KOPT-K1 (cell line): Measurements from ENCODE around the gene APMAP.

Experiments used
- H3K27ac ChIP-seq: fragments of 200-600 bp; sonication (generic); 2 replicates; pipeline ENCODE4 v1.5.1; 2016; ENCODE audit warnings: antibody characterized with exemption, mild to moderate bottlenecking, low read depth, low read length; ENCODE audit not compliant: poor library complexity, severe bottlenecking
- H3K36me3 ChIP-seq: fragments of 200-600 bp; sonication (generic); 2 replicates; pipeline ENCODE4 v1.5.1; 2017; ENCODE audit warnings: antibody characterized with exemption, mild to moderate bottlenecking, low read length, moderate library complexity; ENCODE audit not compliant: insufficient read depth
- H3K9me3 ChIP-seq: fragments of 200-600 bp; sonication (generic); 2 replicates; pipeline ENCODE4 v1.5.1; 2017; ENCODE audit warnings: antibody characterized with exemption, low read length, mild to moderate bottlenecking; ENCODE audit not compliant: insufficient read depth, poor library complexity, severe bottlenecking

Gene APMAP

GRCh38 chr20:24977336-24977735 is 15.2 kb downstream of the APMAP start:
- peaks cover 87% of the 10 kb centered on the region for H3K36me3 ChIP-seq
- H3K9me3 ChIP-seq = peaks cover 39% of the 10 kb centered on the region
- no peak overlapping the region for H3K27ac ChIP-seq

- Histone ChIP-seq H3K36me3 (peaks cover 87% of the 10 kb centered on the region), H3K9me3 (peaks cover 25% of the 10 kb centered on the region), H3K27ac (no peak overlapping the region)
These were observed 20.2 kb downstream of the APMAP start for GRCh38 chr20:24972341-24972740.

- peaks cover 17% of the 10 kb centered on the region for H3K9me3 ChIP-seq
These were observed 21.0 kb downstream of the APMAP start for GRCh38 chr20:24971376-24972101.

GRCh38 chr20:24970754-24971153 is 21.8 kb downstream of the APMAP start:
- H3K36me3 ChIP-seq = peaks cover 87% of the 10 kb centered on the region
- H3K9me3 ChIP-seq = peaks cover 9% of the 10 kb centered on the region
- no peak overlapping the region for H3K27ac ChIP-seq

More at GRCh38 chr20:24971376-24972101, 21.0 kb downstream of the APMAP start:
- H3K36me3 ChIP-seq = peaks cover 87% of the 10 kb centered on the region
- H3K27ac ChIP-seq = no peak overlapping the region

GRCh38 chr20:24970030-24970553 is 22.5 kb downstream of the APMAP start:
- peaks cover 89% of the 10 kb centered on the region for H3K36me3 ChIP-seq
- H3K27ac ChIP-seq = no peak overlapping the region
- H3K9me3 ChIP-seq = peaks cover 2% of the 10 kb centered on the region

GRCh38 chr20:24969186-24970029 is 23.1 kb downstream of the APMAP start:
- no peak overlapping the region for H3K27ac ChIP-seq
- H3K36me3 ChIP-seq = peaks cover 96% of the 10 kb centered on the region

GRCh38 chr20:24968278-24968800 is 24.2 kb downstream of the APMAP start:
- Histone ChIP-seq H3K9me3 (no peaks in the 10 kb centered on the region), H3K36me3 (peaks cover 99% of the 10 kb centered on the region), H3K27ac (no peak overlapping the region)

More at GRCh38 chr20:24969186-24970029, 23.1 kb downstream of the APMAP start:
- no peaks in the 10 kb centered on the region for H3K9me3 ChIP-seq

- H3K27ac ChIP-seq = no peak overlapping the region
- no peaks in the 10 kb centered on the region for H3K9me3 ChIP-seq
- peaks cover 99% of the 10 kb centered on the region for H3K36me3 ChIP-seq
These were observed 26.1 kb downstream of the APMAP start for GRCh38 chr20:24966317-24967012.

- H3K36me3 ChIP-seq = peaks cover 98% of the 10 kb centered on the region
- no peaks in the 10 kb centered on the region for H3K9me3 ChIP-seq
- H3K27ac ChIP-seq = no peak overlapping the region
These were observed 27.3 kb downstream of the APMAP start for GRCh38 chr20:24965065-24965919.

- no peak overlapping the region for H3K27ac ChIP-seq
- H3K36me3 ChIP-seq = peaks cover 98% of the 10 kb centered on the region
- no peaks in the 10 kb centered on the region for H3K9me3 ChIP-seq
These were observed 28.1 kb downstream of the APMAP start for GRCh38 chr20:24964506-24964840.

- Histone ChIP-seq H3K36me3 (peaks cover 98% of the 10 kb centered on the region), H3K27ac (no peak overlapping the region), H3K9me3 (no peaks in the 10 kb centered on the region)
These were observed 28.7 kb downstream of the APMAP start for GRCh38 chr20:24963672-24964505.

GRCh38 chr20:24962510-24962909 is 30.0 kb downstream of the APMAP start:
- Histone ChIP-seq H3K36me3 (peaks cover 98% of the 10 kb centered on the region), H3K27ac (no peak overlapping the region)

GRCh38 chr20:24962182-24962492 is 30.4 kb downstream of the APMAP start:
- peaks cover 98% of the 10 kb centered on the region for H3K36me3 ChIP-seq
- H3K27ac ChIP-seq = no peak overlapping the region

More at GRCh38 chr20:24962510-24962909, 30.0 kb downstream of the APMAP start:
- no peaks in the 10 kb centered on the region for H3K9me3 ChIP-seq

More at GRCh38 chr20:24962182-24962492, 30.4 kb downstream of the APMAP start:
- H3K9me3 ChIP-seq = no peaks in the 10 kb centered on the region
